Prostate gland (tissue), 2 donors: ENCODE data around the gene ARHGDIG.

Experiments used
- CTCF ChIP-seq, 4 experiments: fragments of 200-600 bp in 2 of 4; fragments of 450-650 bp in 2 of 4; sonication (generic) in 2 of 4; IDR thresholded peaks; 1 replicate in 3 of 4; 2 replicates in 1 of 4; pipeline ENCODE4 v1.5.1; 2016 to 2019; ENCODE audit warnings: antibody characterized with exemption in 4 of 4, mild to moderate bottlenecking in 2 of 4, moderate library complexity in 2 of 4
- POLR2AphosphoS5 ChIP-seq: sonication (generic); formaldehyde crosslinking; IDR thresholded peaks from one replicate; pipeline ENCODE4 v1.6.1; 2017; ENCODE audit warnings: antibody characterized with exemption

- TF ChIP-seq CTCF (IDR thresholded peaks at IDR 0.05): no peak
- no peak for TF ChIP-seq POLR2AphosphoS5
Measured at GRCh38 chr16:289395-289997, 9.1 kb downstream of the ARHGDIG start.
